Activated CD8-positive, alpha-beta memory T cell treated with anti-CD3 and anti-CD28 coated beads, Interleukin-2, amount 50 U/mL, for 1 hour (primary cell): ENCODE results near the gene PTPRG.

Experiments used
- DNase-seq: peaks from one replicate; pipeline ENCODE4 v3.0.0-alpha.2; 2020; ENCODE audit errors: extremely low read depth

PTPRG gene

GRCh38 chr3:61894988-61895935 is 333.9 kb downstream of the PTPRG start:
- peak; percentile 1 for DNase-seq

GRCh38 chr3:61896251-61896650 is 334.9 kb downstream of the PTPRG start:
- DNase-seq, result no peak

- no peak for DNase-seq
Measured at GRCh38 chr3:61897848-61898247, 336.5 kb downstream of the PTPRG start.

GRCh38 chr3:61899700-61900462 is 338.5 kb downstream of the PTPRG start:
- no peak for DNase-seq

GRCh38 chr3:61901496-61901895 is 340.1 kb downstream of the PTPRG start:
- DNase-seq, result no peak

- no peak for DNase-seq
Measured at GRCh38 chr3:61901986-61902385, 340.6 kb downstream of the PTPRG start.

GRCh38 chr3:61903074-61903473 is 341.7 kb downstream of the PTPRG start:
- no peak for DNase-seq

- DNase-seq, result no peak
Measured at GRCh38 chr3:61903931-61904657, 342.7 kb downstream of the PTPRG start.

GRCh38 chr3:61907210-61907795 is 345.9 kb downstream of the PTPRG start:
- DNase-seq, result no peak

GRCh38 chr3:61908382-61908781 is 347.0 kb downstream of the PTPRG start:
- DNase-seq, result no peak

GRCh38 chr3:61910732-61911131 is 349.4 kb downstream of the PTPRG start:
- no peak for DNase-seq

- no peak for DNase-seq
Measured at GRCh38 chr3:61912158-61912557, 350.8 kb downstream of the PTPRG start.

GRCh38 chr3:61913701-61914100 is 352.3 kb downstream of the PTPRG start:
- no peak for DNase-seq

- no peak for DNase-seq
Measured at GRCh38 chr3:61914276-61914675, 352.9 kb downstream of the PTPRG start.

- DNase-seq, result no peak
Measured at GRCh38 chr3:61915296-61915695, 353.9 kb downstream of the PTPRG start.

GRCh38 chr3:61919371-61919770 is 358.0 kb downstream of the PTPRG start:
- DNase-seq, result no peak

- DNase-seq, result no peak
Measured at GRCh38 chr3:61922118-61922517, 360.7 kb downstream of the PTPRG start.

GRCh38 chr3:61924090-61924735 is 362.8 kb downstream of the PTPRG start:
- DNase-seq, result no peak

- DNase-seq, result no peak
Measured at GRCh38 chr3:61924991-61925390, 363.6 kb downstream of the PTPRG start.

- DNase-seq, result no peak
Measured at GRCh38 chr3:61925721-61926120, 364.4 kb downstream of the PTPRG start.

- no peak for DNase-seq
Measured at GRCh38 chr3:61926923-61927322, 365.6 kb downstream of the PTPRG start.
